Panc1 (cell line): ENCODE results near the gene DLG5. TPM values are rescaled to one million over a fixed set of nuclear protein-coding genes. Genes with fewer than 3 reads are reported as not detected.

ENCODE experiments used
- ATAC-seq: fragments of 200-7000 bp; cut with Tn5 transposase; 2 replicates; pipeline ENCODE4 v1.9.1; 2020; ENCODE audit warnings: mild to moderate bottlenecking, moderate library complexity
- BruUV-seq: library from RNA; stranded (reverse); fragments of 400-500 nt; replicated peaks from 2 replicates; lab custom pipeline; 2021; lab: Mats Ljungman, UMichigan
- CTCF ChIA-PET: fragments of 300-600 bp; sonication (Branson Sonifier 250); formaldehyde crosslinking; loops from one replicate; lab custom pipeline; 2022; ENCODE audit warnings: antibody characterized with exemption; lab: Charles Lee
- POLR2A ChIA-PET: fragments of 300-600 bp; sonication (Branson Sonifier 250); formaldehyde crosslinking; loops from one replicate; lab custom pipeline; 2022; ENCODE audit warnings: antibody characterized with exemption; lab: Charles Lee
- DNase-seq: peaks from one replicate; pipeline ENCODE4 v3.0.0-alpha.2; 2010; ENCODE audit warnings: low read depth, low spot score
- H3K27ac ChIP-seq: 2 replicates; pipeline ENCODE4 v1.5.1; 2011; ENCODE audit warnings: mild to moderate bottlenecking, low read length, inconsistent platforms
- H3K27me3 ChIP-seq: fragments of 200-500 bp; sonication (Bioruptor generic); 2 replicates; pipeline ENCODE4 v1.6.0; 2014; ENCODE audit warnings: low read length, inconsistent platforms; ENCODE audit not compliant: control insufficient read depth, insufficient read depth
- H3K36me3 ChIP-seq: fragments of 200-500 bp; sonication (Bioruptor generic); 2 replicates; pipeline ENCODE4 v1.5.1; 2014; ENCODE audit warnings: inconsistent platforms, mild to moderate bottlenecking, low read length, moderate library complexity; ENCODE audit not compliant: control insufficient read depth, insufficient read depth
- H3K4me1 ChIP-seq: 2 replicates; pipeline ENCODE4 v1.5.1; 2011; ENCODE audit warnings: inconsistent platforms, mild to moderate bottlenecking, low read length, moderate library complexity; ENCODE audit not compliant: control insufficient read depth, insufficient read depth
- H3K4me3 ChIP-seq, 2 experiments: 2 replicates each; pipeline ENCODE4 v1.5.1; 2011 to 2012; ENCODE audit warnings: low read depth in 2 of 2, low read length in 2 of 2, mild to moderate bottlenecking in 2 of 2, inconsistent platforms in 1 of 2, moderate library complexity in 1 of 2
- H3K9me3 ChIP-seq: fragments of 200-500 bp; sonication (Bioruptor generic); 2 replicates; pipeline ENCODE4 v1.5.1; 2014; ENCODE audit warnings: low read depth, mild to moderate bottlenecking, inconsistent platforms, low read length, moderate library complexity; ENCODE audit not compliant: control insufficient read depth, insufficient read depth
- CTCF ChIP-seq: fragments of 450-650 bp; IDR thresholded peaks from 2 replicates; pipeline ENCODE4 v1.5.1; 2017; ENCODE audit warnings: mild to moderate bottlenecking
- POLR2AphosphoS5 ChIP-seq: IDR thresholded peaks from 2 replicates; pipeline ENCODE4 v1.6.1; 2012; ENCODE audit warnings: mild to moderate bottlenecking, low read depth, low read length, moderate library complexity
- SIN3A ChIP-seq: IDR thresholded peaks from 2 replicates; pipeline ENCODE4 v1.6.1; 2012; ENCODE audit warnings: low read depth, mild to moderate bottlenecking, low read length, moderate library complexity, borderline replicate concordance; ENCODE audit not compliant: insufficient read depth
- TCF7L2 ChIP-seq: IDR thresholded peaks from 2 replicates; pipeline ENCODE4 v1.6.1; 2011; ENCODE audit warnings: mild to moderate bottlenecking, low read depth, low read length, inconsistent platforms
- in situ Hi-C: cut with HindIII; loops from 2 replicates; pipeline ENCODE4 v1.10.0; 2016; ENCODE audit warnings: low sequenced_read_pairs, low pct_unique_long_range_greater_than_20kb
- intact Hi-C: fragments of 100-400 bp; cut with micrococcal nuclease; formaldehyde crosslinking; loops from one replicate; pipeline ENCODE4 v1.10.0; 2022; ENCODE audit not compliant: unreplicated experiment
- total RNA-seq: library from RNA; stranded (reverse); gene quantifications from one replicate; pipeline ENCODE4 v1.2.1, GENCODE V29; 2021; ENCODE audit not compliant: unreplicated experiment
- TF ChIP-seq, protein P1 (sequence below), 2 experiments: IDR thresholded peaks; 2 replicates each; pipeline ENCODE4 v1.6.1; 2011 to 2012; ENCODE audit warnings: low read depth in 2 of 2, control low read depth in 1 of 2, low read length in 1 of 2, mild to moderate bottlenecking in 1 of 2, moderate library complexity in 1 of 2; ENCODE audit not compliant: insufficient read depth in 1 of 2

DLG5 gene
- total RNA-seq, 1 experiment from 2014 or later = 85.6 TPM

- intact Hi-C loops = no loop called here
- CTCF ChIA-PET = no interaction called here
- DNase-seq = no peak
Observed at GRCh38 chr10:77744245-77744644, 182.3 kb downstream of the DLG5 start.

DNA sequence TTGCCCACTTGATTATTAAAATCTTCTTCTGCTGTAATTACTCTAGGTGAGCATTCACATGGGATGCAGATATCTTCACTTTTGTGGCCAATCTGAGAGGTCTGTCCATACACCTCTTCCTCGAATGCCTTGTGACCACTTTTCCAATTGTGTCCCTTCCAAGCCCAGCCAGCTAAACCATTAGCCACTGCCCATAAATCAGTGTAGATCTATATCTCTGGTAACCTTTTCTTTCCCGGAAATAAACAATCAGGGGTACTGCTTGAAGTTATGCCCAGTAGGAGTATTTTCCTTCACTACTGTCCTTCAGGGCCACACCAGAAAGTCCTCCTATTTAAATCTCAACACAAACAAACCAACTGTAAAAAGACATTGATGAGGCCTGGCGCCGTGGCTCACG is 184.4 kb downstream of the DLG5 start:
- Histone ChIP-seq H3K4me1 (no peaks in the 10 kb centered on the region), H3K27ac (no peak overlapping the region), H3K27me3 (no peaks in the 10 kb centered on the region), H3K4me3 (no peak overlapping the region), H3K36me3 (no peaks in the 10 kb centered on the region), H3K9me3 (peaks cover 8% of the 10 kb centered on the region; the same call in 1 of the 2 replicates)
- no peak for ATAC-seq
- ChIA-PET POLR2A (no interaction called here), CTCF (no interaction called here)
- TF ChIP-seq CTCF = no peak
- no peak for TF ChIP-seq SIN3A
- no peak for TF ChIP-seq TCF7L2
- in situ Hi-C loops (no loop called here), intact Hi-C loops (no loop called here)
- no TSS peak for BruUV-seq
- DNase-seq = no peak

More at GRCh38 chr10:77744245-77744644, 182.3 kb downstream of the DLG5 start:
- H3K4me1 ChIP-seq = no peaks in the 10 kb centered on the region
- TF ChIP-seq POLR2AphosphoS5 (no peak), SIN3A (no peak), CTCF (no peak), TCF7L2 (no peak)
- TF ChIP-seq, protein P1, sequence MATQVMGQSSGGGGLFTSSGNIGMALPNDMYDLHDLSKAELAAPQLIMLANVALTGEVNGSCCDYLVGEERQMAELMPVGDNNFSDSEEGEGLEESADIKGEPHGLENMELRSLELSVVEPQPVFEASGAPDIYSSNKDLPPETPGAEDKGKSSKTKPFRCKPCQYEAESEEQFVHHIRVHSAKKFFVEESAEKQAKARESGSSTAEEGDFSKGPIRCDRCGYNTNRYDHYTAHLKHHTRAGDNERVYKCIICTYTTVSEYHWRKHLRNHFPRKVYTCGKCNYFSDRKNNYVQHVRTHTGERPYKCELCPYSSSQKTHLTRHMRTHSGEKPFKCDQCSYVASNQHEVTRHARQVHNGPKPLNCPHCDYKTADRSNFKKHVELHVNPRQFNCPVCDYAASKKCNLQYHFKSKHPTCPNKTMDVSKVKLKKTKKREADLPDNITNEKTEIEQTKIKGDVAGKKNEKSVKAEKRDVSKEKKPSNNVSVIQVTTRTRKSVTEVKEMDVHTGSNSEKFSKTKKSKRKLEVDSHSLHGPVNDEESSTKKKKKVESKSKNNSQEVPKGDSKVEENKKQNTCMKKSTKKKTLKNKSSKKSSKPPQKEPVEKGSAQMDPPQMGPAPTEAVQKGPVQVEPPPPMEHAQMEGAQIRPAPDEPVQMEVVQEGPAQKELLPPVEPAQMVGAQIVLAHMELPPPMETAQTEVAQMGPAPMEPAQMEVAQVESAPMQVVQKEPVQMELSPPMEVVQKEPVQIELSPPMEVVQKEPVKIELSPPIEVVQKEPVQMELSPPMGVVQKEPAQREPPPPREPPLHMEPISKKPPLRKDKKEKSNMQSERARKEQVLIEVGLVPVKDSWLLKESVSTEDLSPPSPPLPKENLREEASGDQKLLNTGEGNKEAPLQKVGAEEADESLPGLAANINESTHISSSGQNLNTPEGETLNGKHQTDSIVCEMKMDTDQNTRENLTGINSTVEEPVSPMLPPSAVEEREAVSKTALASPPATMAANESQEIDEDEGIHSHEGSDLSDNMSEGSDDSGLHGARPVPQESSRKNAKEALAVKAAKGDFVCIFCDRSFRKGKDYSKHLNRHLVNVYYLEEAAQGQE (IDR thresholded peaks at IDR 0.05; ENCODE audit: insufficient read depth in 1 of 2, low read depth in 2 of 2, low read length in 1 of 2) = no peak
- H3K9me3 ChIP-seq = no peaks in the 10 kb centered on the region
- POLR2A ChIA-PET = no interaction called here
- BruUV-seq = no TSS peak
- H3K27me3 ChIP-seq = no peaks in the 10 kb centered on the region
- in situ Hi-C loops = no loop called here
- no peaks in the 10 kb centered on the region for H3K36me3 ChIP-seq
- no peak overlapping the region for H3K4me3 ChIP-seq
- no peak for ATAC-seq
- H3K27ac ChIP-seq = no peak overlapping the region
